ENCODE results near the gene TENM3.

Gene TENM3

DNA sequence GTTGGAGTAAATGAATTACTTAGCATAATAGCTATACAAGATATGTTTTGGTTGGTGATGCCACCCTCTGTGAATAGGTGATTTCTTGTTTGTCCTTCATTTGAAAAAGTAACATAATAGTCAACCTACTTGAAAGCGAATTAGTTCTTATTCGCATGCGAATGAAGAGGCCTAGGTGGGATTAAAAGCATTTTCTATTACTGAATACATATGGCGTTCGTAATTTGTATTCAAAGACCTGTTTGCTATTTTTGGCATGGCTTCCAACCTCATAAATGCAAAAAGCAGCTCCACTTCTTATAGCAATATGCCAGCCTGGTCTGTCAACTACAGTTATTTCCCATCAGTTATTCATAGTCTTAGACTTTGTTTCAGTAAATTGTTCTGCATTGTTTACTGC lies 261.3 kb downstream of the TENM3 start:
- no peaks in the 10 kb centered on the region for H3K9me3 ChIP-seq (ENCODE audit: low read length)

DNA sequence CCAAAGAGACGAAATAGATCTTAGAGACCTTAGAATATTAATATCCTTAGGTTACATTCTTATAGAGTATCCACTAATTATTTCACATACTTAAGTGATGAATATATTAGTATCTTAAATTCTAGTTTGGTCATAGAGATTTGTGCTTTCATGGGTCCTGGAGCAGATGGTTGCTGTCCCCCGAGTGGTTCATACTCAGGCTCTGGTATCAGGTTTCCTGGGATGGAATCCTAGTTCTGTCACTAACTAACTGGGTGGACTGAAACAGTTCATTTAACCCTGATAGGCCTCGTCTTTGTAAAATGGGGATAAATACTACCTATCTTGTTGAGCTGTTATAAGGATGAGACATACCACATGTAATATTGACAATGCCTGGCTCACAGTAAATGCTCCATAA lies 264.6 kb downstream of the TENM3 start:
- no peaks in the 10 kb centered on the region for H3K36me3 ChIP-seq (ENCODE audit: insufficient read depth, low read length)
- no peaks in the 10 kb centered on the region for H4K20me1 ChIP-seq (ENCODE audit: insufficient read depth, low read length)
- no peak overlapping the region for H3K4me3 ChIP-seq (ENCODE audit: low read depth, low read length, poor library complexity, severe bottlenecking)
- H3K9me3 ChIP-seq (ENCODE audit: low read length): no peaks in the 10 kb centered on the region
- H3K4me2 ChIP-seq (ENCODE audit: low read length): no peak overlapping the region
- no peaks in the 10 kb centered on the region for H3K9me2 ChIP-seq (ENCODE audit: low read depth, low read length)
- H3K79me2 ChIP-seq (ENCODE audit: insufficient read depth, low read length): no peaks in the 10 kb centered on the region
- H2AFZ ChIP-seq (ENCODE audit: low read length): no peak overlapping the region
- H3K27me3 ChIP-seq (ENCODE audit: insufficient read depth, low read length): no peaks in the 10 kb centered on the region
- H3F3A ChIP-seq (ENCODE audit: insufficient read depth, low read length): no peaks in the 10 kb centered on the region
- no peak overlapping the region for H3K27ac ChIP-seq (ENCODE audit: low read depth, low read length, poor library complexity, severe bottlenecking)
- no peaks in the 10 kb centered on the region for H3K4me1 ChIP-seq (ENCODE audit: insufficient read depth, low read length, severe bottlenecking)
- TF ChIP-seq, protein P1, sequence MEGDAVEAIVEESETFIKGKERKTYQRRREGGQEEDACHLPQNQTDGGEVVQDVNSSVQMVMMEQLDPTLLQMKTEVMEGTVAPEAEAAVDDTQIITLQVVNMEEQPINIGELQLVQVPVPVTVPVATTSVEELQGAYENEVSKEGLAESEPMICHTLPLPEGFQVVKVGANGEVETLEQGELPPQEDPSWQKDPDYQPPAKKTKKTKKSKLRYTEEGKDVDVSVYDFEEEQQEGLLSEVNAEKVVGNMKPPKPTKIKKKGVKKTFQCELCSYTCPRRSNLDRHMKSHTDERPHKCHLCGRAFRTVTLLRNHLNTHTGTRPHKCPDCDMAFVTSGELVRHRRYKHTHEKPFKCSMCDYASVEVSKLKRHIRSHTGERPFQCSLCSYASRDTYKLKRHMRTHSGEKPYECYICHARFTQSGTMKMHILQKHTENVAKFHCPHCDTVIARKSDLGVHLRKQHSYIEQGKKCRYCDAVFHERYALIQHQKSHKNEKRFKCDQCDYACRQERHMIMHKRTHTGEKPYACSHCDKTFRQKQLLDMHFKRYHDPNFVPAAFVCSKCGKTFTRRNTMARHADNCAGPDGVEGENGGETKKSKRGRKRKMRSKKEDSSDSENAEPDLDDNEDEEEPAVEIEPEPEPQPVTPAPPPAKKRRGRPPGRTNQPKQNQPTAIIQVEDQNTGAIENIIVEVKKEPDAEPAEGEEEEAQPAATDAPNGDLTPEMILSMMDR (IDR thresholded peaks at IDR 0.05; ENCODE audit: low read length): no peak
- no peak for TF ChIP-seq EZH2 (IDR thresholded peaks at IDR 0.05; ENCODE audit: borderline replicate concordance, low read length)
- no peak overlapping the region for H3K9ac ChIP-seq (ENCODE audit: low read length)

More for the DNA sequence above, 261.3 kb downstream of the TENM3 start:
- TF ChIP-seq, protein P1 (IDR thresholded peaks at IDR 0.05; ENCODE audit: low read length): no peak
- no peak for TF ChIP-seq EZH2 (IDR thresholded peaks at IDR 0.05; ENCODE audit: borderline replicate concordance, low read length)
- Histone ChIP-seq H3K4me3 (ENCODE audit: low read depth, low read length, poor library complexity, severe bottlenecking) (no peak overlapping the region), H3K4me2 (ENCODE audit: low read length) (no peak overlapping the region), H3K27ac (ENCODE audit: low read depth, low read length, poor library complexity, severe bottlenecking) (no peak overlapping the region), H3K9me2 (ENCODE audit: low read depth, low read length) (no peaks in the 10 kb centered on the region), H3K4me1 (ENCODE audit: insufficient read depth, low read length, severe bottlenecking) (no peaks in the 10 kb centered on the region), H2AFZ (ENCODE audit: low read length) (no peak overlapping the region), H3K79me2 (ENCODE audit: insufficient read depth, low read length) (no peaks in the 10 kb centered on the region), H3F3A (ENCODE audit: insufficient read depth, low read length) (no peaks in the 10 kb centered on the region), H3K27me3 (ENCODE audit: insufficient read depth, low read length) (no peaks in the 10 kb centered on the region), H3K9ac (ENCODE audit: low read length) (no peak overlapping the region), H3K36me3 (ENCODE audit: insufficient read depth, low read length) (no peaks in the 10 kb centered on the region), H4K20me1 (ENCODE audit: insufficient read depth, low read length) (no peaks in the 10 kb centered on the region)

- Histone ChIP-seq H3K4me2 (ENCODE audit: low read length) (no peak overlapping the region), H3K79me2 (ENCODE audit: insufficient read depth, low read length) (no peaks in the 10 kb centered on the region)
These were observed 267.6 kb downstream of the TENM3 start for GRCh38 chr4:182510836-182511235.

More at GRCh38 chr4:182510836-182511235, 267.6 kb downstream of the TENM3 start:
- no peaks in the 10 kb centered on the region for H3K4me1 ChIP-seq (ENCODE audit: insufficient read depth, low read length, severe bottlenecking)
- no peaks in the 10 kb centered on the region for H4K20me1 ChIP-seq (ENCODE audit: insufficient read depth, low read length)
- H3K9me3 ChIP-seq (ENCODE audit: low read length): no peaks in the 10 kb centered on the region
- TF ChIP-seq EZH2 (IDR thresholded peaks at IDR 0.05; ENCODE audit: borderline replicate concordance, low read length): no peak
- TF ChIP-seq, protein P1 (IDR thresholded peaks at IDR 0.05; ENCODE audit: low read length): no peak
- no peak overlapping the region for H3K4me3 ChIP-seq (ENCODE audit: low read depth, low read length, poor library complexity, severe bottlenecking)
- H3K27ac ChIP-seq (ENCODE audit: low read depth, low read length, poor library complexity, severe bottlenecking): no peak overlapping the region
- no peak overlapping the region for H2AFZ ChIP-seq (ENCODE audit: low read length)
- no peaks in the 10 kb centered on the region for H3K27me3 ChIP-seq (ENCODE audit: insufficient read depth, low read length)
- H3F3A ChIP-seq (ENCODE audit: insufficient read depth, low read length): no peaks in the 10 kb centered on the region
- H3K9ac ChIP-seq (ENCODE audit: low read length): no peak overlapping the region
- H3K36me3 ChIP-seq (ENCODE audit: insufficient read depth, low read length): no peaks in the 10 kb centered on the region
- H3K9me2 ChIP-seq (ENCODE audit: low read depth, low read length): no peaks in the 10 kb centered on the region
